CD4-positive, alpha-beta T cell treated with Interleukin-17A for 1 hour (primary cell): ENCODE measurements around the gene ZNF683.
"Not testable (repeated sequence)": the region's sequence is repeated elsewhere in the genome, so short reads cannot be mapped to it uniquely, and the experiment has no call there.

Source experiments
- DNase-seq: peaks from one replicate; pipeline ENCODE4 v3.0.0-alpha.2; 2020

The ZNF683 gene

DNA sequence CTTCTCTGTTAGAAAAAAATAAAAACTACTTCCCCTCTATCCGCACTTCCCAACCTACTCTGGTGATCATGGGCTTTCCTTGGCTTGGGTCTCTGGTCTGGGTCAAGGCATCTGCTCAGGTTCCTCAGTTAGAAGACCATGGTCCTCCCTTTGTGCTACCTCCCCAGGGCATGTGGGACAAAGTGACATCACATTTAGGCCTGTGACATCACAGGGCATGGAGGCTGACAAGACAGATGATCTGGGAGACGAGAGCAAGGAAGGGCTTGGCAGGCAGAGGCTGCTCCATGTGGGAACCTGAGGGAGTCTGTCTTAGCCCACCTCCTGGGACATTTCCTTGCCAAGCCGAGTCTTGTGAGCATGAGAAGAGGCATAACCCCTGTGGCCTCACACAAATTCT lies at the start of gene ZNF683:
TSS of gene ZNF683 (minus strand) at position 140 of the 400 bp plus-strand sequence. CDS start 4,179 bp downstream, outside the sequence.
- DNase-seq = not testable (repeated sequence)

DNA sequence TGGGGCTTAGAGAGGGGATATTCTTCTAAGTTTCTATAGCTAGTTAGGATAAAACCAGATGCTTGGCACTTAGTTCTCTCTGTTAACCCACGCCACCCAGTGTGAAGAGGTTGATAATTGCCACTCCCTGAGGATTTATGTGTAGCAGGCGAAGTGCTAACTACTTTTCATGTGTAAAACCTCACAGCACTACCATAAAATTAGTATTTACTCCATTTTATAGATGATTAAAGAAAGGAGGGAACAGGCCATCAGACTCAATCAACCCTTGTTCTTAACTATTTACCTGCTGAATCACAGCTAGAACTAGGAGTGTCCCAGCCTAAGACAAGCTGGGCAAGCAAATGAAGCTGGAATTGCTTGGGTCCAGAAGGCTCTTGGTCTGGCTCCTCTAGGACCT lies 46.9 kb upstream of the ZNF683 start:
- no peak for DNase-seq

DNA sequence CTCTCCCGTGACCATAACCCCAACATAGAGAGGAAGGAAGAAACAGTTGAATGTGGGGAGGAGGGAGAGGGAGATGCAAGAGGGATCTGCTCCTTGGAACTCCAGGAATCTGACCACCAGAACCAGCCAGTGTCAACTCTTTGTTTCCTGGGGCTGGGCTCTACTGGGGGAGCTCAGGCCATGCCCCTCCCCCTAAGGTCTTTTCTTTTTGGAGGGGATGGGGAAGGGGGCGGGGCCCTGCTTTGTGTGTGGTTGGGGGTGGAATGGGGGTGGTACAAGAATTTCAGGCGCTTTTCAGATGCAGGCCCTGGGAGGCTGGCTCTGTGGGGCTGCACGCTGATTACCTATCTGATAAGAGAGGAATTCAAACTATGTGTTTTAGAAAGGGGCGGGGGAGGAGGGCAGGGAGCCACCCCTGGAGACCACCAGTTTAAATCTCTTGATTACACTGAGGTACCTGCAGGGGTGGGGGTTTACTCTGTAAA lies 46.4 kb upstream of the ZNF683 start:
- DNase-seq = no peak

DNA sequence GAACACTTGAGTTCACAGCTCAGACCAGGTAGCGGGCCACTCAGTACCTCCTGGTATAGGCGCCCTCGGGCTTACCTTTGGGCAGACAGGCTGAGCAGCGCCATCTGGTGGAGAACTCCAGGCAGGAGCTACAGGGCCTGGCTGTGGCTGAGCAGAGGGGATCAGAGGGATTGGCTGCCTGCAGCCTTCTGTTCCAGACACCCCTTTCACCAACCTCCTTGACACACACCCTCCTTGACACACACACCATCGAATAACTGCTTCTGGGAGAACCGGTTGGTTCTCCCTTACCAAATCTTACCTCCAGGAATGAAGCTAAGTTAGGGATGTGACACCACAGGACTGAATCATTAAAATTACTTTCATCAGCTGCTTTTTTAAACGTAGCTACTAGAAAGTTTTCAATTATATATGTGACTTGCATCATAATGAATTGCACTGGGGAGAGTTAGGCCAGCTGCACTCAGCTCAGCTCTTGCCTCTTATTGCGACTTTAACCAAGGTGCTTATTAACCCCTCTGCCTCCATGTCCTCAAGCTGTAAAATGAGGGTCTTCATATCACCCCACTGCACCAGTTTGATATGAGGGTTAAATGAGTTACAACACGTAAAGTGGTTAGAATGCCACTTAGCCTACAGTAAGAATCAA lies 44.7 kb upstream of the ZNF683 start:
- DNase-seq = peak; percentile 87

DNA sequence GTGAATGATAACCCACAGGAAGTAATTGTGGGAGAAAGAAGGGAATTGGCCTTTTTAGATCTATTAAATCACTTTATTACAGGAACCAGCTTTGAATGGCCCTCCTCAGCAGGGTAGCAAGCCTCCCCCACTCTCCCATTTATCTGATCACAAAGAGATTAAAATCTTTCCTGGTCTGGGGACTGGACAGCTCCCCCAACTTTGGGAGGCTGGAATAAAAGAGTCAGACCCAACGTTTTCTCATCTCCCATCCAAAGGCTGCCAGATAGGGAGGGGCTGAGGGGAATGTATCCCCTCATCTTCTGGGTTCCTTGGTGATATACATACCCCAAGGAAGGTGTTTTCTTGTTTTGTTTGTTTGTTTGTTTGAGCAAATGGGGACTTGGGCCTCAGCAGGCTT lies 40.5 kb upstream of the ZNF683 start:
- DNase-seq = no peak

DNA sequence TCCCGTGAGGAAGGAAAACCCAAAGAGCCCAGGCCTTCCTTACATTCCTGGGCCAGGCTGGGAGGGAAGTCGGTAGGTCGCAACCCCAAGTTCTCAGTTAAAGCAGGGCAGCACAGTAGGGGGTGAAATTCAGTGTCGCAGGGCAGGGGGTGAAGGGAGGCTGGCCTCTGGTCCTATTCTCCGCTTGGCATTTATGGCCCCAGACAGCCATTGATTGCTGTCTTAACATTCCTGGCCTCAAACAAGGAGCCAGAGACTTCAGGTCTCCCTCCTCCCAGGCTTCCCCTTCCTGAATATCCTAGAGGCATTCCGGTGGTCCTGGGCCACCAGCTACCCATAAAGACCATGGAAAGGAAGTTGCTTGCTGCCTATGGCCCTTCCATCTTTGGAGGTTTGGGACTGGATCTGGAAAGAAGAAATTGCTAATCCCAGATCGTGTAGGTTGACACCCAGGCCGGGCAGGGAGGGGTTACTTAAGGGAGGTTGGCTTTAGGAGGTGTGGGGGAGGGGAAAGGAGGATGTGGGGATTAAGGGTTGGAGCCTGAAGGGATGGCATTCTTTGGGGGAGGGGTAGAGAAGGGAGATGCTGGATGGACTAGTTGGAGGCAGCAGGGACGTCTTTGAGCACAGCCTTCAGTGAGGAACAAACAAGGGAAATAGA lies 39.8 kb upstream of the ZNF683 start:
- DNase-seq = no peak

DNA sequence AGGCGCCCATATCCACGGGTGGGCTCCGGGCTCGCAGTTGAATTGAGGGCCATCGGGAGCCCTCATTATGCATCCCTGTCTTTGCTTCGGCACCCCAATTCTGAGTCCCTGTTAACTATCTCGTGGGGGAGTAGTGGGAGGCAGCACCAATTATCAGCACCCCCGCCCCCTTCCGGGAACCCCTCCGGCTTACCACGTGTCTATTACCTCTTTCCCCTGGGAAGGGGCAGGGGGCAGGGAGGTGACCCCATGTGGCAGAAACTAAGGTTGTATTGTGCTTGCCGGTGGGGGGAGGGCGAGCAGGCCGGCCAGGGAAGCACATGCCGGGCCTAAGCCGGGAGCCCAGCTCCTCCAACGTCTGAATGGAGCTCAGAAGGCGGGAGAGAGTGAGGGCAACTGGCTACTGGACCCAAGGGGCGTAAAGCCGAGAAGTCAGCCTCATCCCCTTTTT lies 39.1 kb upstream of the ZNF683 start:
- DNase-seq = no peak

DNA sequence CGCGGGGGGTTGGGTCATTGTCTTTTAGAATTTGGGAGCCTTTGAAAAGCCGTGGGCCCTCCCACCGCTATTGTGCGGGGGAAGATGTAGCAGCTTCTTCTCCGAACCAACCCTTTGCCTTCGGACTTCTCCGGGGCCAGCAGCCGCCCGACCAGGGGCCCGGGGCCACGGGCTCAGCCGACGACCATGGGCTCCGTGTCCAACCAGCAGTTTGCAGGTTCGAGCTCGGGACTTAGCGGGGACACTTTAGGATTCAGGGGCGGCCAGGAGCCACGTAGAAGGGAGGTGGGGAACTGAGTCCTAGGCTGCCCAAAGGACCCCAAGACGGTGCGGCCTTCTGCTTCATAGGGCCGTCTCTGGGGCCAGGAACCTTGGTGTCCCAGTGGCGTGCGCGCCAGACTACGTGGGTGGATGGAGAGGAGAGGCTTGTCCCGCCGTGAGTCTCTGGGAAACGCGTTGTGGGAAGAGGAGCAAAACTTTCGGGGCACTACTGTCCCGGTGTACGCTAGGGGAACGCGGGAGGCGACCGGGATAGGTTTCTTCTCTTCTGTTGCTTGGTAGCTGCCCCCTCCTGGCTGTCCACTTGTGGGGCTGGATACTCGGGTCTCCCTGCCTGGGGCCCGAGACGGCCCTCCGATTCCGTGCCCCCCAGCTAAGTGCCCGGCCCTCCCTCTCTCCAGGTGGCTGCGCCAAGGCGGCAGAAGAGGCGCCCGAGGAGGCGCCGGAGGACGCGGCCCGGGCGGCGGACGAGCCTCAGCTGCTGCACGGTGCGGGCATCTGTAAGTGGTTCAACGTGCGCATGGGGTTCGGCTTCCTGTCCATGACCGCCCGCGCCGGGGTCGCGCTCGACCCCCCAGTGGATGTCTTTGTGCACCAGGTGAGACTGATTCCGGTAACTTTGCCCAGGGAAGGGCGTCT lies 38.4 kb upstream of the ZNF683 start, which contains the start of gene LIN28A:
TSS of gene LIN28A (plus strand) at position 112 of the 918 bp plus-strand sequence. CDS start at position 187, 75 bp downstream.
- no peak for DNase-seq

DNA sequence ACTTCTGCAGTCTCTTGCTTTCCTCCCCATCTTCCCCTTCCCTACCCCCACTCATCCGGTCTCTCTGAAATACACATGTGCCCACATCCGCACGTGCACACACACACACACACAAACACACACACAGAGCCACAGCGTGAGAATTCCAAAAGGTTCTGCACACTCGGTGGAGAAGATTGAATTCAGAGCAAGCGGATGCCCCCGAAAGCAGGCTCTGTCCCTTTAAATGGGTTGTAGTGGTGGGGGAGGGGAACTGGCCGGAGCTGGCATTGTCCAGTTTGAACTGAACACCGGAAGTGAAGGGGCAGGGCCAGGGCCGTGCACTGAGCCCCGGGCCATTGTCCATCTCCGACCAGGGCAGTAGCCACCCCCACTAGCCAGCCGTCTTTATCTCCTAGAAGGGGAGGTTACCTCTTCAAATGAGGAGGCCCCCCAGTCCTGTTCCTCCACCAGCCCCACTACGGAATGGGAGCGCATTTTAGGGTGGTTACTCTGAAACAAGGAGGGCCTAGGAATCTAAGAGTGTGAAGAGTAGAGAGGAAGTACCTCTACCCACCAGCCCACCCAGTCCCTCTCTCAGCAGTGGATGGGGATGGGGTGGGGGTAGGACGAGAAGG lies 36.7 kb upstream of the ZNF683 start:
- no peak for DNase-seq

DNA sequence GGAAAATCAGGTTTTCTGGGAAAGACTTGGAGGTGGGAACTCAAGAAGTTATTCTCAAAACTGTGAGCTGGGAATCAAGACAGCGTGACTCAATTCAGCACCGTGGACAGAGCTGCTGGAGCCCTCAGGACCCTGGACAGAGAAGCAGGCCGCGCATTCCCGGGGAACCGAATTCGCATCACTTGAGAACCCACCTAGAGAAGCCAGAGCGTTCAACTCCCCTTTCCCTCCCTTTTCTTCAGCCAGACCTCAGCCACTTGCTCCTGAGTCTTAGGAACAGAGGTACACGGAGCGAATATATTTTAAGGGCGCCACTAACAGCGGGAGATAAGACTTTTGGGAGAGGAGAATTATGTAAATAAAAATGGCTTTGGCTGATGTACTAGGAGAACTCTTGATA lies 36.1 kb upstream of the ZNF683 start:
- DNase-seq = peak; percentile 83

DNA sequence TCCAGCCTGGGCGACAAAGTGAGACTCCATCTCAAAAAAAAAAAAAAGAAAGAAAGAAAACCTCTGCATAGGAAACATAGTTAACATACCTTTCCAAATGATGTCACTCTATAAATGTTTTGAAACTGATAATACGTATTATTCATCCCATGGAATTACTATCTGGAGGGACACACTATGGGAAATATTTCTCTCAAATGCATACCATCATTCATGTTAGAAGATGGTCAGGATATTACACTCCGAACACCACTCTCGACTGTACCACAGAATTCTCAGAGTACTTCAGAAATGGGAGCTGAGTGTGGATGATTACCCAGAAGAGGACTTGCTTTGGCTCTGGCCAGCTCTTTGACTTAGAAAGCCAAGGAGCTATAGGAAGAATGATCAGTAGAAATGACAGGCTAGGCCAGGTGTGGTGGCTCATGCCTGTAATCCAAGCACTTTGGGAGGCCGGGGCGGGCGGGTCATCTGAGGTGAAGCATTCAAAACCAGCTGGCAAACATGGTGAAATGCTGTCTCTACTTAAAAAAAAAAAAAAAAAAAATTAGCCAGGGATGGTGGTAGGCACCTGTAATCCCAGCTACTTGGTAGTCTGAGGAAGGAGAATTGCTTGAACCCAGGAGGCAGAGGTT lies 32.8 kb upstream of the ZNF683 start:
- no peak for DNase-seq

DNA sequence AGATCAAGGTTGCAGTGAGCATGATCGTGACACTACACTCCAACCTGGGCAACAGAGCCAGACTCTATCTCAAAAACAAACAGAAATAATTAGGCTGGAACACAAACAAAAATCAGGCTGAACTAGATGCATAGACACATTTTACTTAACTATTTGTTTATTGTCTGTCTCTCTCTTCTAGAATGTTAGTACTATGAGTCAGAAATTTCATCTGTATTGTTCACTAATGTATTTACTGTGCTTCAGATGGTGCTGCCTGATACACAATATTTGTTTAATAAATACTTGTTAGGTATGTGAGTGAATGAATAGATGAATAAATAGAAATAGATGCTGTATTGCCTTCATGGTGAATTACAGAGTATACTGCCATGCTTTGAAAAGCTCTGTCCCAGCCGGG lies 32.1 kb upstream of the ZNF683 start:
- DNase-seq = no peak

DNA sequence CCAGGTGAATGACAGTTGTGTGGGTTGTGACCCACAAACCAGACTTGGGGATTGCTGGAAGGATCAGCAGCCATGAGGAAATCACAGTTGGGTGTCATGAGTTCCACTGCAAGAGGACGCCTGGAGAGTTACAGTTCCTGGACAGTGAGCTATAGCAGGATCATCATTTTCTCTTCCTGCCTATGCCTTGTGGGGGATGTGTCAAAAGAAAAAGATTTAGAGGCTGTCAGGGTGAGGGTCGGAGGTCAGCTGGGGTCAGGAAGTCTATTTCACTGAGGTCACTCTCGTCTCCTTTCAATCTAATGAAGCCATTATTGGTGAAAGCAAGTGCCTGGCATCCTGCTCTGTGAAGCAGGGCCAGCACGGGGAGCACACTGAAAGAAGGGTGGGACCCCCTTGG lies 31.1 kb upstream of the ZNF683 start:
- DNase-seq = no peak

DNA sequence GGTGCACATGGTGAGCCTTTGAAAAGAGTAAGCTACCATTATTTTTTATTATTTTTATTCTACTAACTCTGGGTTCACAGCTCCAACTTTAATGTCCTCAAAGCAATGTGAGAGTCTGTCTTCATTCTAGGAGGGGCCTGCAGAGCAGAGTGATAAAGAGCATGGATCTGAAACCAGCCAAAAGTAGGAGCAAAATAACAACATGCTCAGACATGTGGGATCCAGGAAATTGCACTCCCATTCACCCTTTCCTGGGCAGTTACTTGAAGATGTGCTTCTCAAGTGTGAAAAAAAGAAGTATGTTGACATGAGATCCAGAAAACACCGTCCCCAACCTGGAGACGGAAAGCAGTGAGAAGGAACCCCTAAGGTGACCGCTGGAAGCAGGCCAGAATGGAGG lies 29.3 kb upstream of the ZNF683 start:
- DNase-seq = no peak

DNA sequence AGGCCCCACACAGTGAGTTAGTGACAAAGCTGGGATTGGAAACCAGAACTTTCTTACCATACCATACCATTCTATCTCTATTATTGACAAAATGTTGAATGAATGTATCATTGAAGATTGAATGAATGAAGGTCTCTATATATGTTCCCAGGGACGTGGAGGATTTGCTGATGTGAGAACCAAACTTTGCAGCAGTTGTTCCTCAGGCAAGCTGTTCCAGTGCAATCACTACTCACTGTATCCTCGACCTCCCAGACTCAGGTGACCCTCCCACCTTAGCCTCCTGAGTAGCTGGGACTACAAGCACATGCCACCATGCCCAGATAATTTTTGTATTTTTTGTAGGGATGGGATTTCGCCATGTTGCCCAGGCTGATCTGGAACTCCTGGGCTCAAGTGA lies 26.5 kb upstream of the ZNF683 start:
- DNase-seq = no peak

DNA sequence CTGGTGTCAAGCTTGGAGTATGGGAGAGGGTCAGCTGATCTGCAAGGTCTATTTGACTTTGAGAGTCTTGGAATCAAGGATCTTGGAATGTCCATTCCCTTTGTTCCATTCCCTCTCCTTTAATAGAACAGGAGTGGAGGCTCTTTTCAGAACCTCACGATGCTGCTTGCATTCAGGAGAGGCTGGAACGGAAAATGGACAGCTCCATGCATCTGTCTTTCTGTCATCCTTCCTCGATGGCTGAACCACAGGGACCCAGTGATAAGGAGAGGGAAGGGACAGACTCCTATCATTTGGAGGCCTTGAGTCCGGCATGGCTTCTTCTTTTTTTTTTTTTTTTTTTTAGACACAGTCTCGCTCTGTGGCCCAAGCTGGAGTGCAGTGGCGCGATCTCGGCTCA lies 23.2 kb upstream of the ZNF683 start:
- DNase-seq = no peak

DNA sequence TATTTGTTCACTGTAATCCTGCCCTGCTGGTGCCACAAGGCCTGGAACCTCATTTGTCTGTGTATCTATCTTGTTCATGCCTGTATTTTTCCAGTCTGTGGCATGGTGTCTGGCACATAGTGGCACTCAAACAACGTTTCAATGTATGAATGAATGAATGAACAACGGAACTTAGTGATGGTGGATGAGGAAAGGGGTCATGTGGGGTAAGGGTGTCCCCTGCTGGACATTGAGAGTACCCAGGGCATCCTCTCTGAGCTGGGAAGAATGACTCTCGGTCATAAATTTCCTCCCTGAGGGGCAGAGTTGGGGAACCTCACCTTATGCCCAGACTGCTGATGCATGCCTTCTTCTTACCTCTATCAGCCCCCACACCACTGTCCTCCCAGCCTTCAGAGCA lies 18.9 kb upstream of the ZNF683 start:
- peak; percentile 76 for DNase-seq

DNA sequence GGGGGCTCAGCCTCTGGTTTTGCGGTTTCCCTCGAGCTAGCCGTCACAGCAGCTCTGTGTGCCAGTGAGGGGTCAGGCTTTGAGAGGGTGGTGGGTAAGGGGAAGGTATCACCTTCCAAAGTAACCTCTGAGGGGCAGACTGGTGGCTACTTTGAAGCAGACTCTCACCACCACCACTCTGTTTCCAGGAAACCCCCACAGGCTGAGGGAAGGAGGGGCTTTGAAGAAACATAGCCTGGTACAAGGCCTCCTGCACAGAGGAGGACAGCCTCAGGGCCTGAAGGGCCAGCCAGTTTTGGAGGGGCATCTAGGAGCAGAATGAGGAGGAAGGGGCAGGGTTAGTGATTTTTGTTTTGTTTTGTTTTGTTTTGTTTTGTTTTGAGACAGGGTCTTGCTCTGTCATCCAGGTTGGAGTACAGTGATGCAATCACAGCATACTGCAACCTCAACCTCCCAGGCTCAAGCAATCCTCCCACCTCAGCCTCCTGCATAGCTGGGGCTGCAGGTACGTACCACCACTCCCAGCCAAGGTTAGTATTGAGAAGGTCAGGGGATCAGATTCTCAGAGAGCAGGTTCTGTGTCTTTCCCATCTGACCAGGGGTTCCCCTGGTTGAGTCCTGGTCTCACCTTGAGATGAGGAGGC lies 17.2 kb upstream of the ZNF683 start:
- DNase-seq = no peak

DNA sequence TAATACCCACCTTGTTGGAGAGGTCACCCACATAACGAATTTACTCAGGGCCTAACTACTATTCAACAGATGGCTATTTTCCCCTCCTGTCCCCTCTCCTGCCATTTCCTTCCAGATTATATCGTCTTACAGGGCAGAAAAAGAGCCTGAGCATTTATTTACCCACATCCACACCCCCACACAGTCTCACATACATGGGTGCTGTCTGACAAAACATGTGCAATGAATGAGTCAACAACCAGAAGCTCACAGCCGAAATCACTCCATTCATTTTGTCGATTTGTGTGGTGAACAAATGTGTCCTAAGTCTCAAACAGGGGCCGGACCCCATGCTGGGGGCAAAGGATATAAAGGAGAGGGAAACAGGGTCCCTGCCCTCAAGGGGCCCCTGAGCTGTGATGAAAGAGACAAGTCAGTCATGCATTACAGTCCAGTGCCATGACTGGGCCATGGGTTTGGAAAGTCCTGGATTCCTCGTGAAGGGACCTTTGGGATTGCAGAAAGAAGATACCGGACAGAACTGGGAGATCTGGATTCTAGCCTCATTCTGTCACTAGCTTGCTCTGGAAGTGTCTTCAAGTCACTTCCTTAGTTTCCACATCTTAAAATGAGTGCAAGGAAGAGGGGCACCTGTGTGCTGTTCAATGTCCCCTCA lies 16.4 kb upstream of the ZNF683 start:
- DNase-seq = no peak

DNA sequence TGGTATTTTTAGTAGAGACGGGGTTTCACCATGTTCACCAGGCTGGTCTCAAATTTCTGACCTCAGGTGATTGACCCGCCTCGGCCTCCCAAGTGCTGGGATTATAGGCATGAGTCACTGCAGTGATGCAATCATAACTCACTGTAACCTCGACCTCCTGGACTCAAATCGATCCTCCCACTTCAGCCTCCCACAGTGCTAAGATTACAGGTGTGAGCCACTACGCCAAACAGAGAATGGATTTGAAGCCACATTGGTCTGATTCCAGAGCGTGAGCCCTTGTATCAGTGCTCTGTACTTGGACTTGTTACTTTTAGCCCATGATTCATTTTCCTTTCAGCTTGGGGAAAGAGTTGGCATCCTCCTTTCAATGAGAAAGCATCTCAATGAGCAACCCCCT lies 14.9 kb upstream of the ZNF683 start:
- no peak for DNase-seq

DNA sequence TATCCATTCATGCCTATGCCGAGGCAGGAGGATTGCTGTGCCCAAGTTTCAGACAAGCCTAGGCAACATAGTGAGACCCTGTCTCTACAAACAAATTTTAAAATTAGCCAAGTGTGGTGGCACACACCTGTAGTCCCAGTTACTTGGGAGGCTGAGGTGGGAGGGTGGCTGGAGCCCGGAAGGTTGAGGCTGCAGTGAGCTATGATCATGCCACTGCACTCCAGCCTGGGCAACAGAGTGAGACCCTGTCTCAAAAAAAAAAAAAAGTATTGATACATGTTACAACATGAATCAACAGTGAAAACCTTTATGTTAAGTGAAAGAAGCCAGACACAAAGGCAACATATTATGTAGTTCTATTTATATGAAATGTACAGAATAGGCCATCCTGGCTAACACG lies 12.5 kb upstream of the ZNF683 start:
- DNase-seq = not testable (repeated sequence)
